ENCODE results near the gene PLAC9.
"Not testable (repeated sequence)": the region's sequence is repeated elsewhere in the genome, so short reads cannot be mapped to it uniquely, and the experiment has no call there.

PLAC9 gene

DNA sequence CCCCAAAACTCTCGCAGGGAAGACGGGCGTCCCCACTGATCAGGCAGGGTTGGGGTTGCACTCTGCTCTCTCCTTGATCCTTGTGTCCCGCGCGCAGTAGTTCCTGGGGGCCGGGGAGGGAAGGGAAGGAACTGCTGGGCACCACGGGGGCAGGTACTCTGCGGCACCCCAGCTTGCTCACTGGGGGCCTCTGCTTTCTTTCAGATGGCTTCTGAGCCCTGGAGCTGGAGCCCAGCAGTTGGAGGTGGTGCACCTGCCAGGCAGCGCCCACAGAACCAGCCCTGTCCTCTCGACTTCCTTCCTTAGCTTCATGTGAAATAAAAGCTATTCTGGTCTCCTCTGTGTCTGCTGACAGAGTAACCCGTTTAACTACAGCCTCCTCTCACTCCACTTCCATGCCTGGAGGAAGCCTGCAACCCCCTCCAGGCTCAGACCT lies 12.2 kb downstream of the PLAC9 start:
- H4K91ac ChIP-seq (ENCODE audit: low read depth, low read length, poor library complexity), result no peak overlapping the region
- H3K27me3 ChIP-seq (ENCODE audit: control insufficient read depth in 3 of 3, insufficient read depth in 3 of 3, low read depth in 1 of 3, low read length in 3 of 3), result no peaks in the 10 kb centered on the region
- no peaks in the 10 kb centered on the region for H3K36me3 ChIP-seq (replicated peaks in 1 of 2; ENCODE audit: control insufficient read depth in 2 of 2, insufficient read depth in 2 of 2, low read length in 2 of 2)
- H4K8ac ChIP-seq (ENCODE audit: low read depth, low read length), result no peak overlapping the region
- no peak overlapping the region for H3K27ac ChIP-seq (replicated peaks; ENCODE audit: low read length)
- DNase-seq (ENCODE audit: low spot score), result no peak
- no peak overlapping the region for H3K4ac ChIP-seq (ENCODE audit: low read length)
- no peaks in the 10 kb centered on the region for H3K9me3 ChIP-seq (replicated peaks in 1 of 2; ENCODE audit: control insufficient read depth in 2 of 2, insufficient read depth in 1 of 2, low read depth in 1 of 2, low read length in 2 of 2)
- no peaks in the 10 kb centered on the region for H3K79me1 ChIP-seq (ENCODE audit: low read depth, low read length)
- no peak overlapping the region for H3K23ac ChIP-seq (ENCODE audit: low read depth, low read length, poor library complexity)
- peak overlapping the region; percentile 93 for H2BK15ac ChIP-seq (ENCODE audit: low read length)
- H3K14ac ChIP-seq (ENCODE audit: low read length), result peak overlapping the region; percentile 84
- no peak overlapping the region for H2BK12ac ChIP-seq (ENCODE audit: low read length)
- no peak overlapping the region for H2BK120ac ChIP-seq (ENCODE audit: low read depth, low read length)
- no peak overlapping the region for H3K9ac ChIP-seq (ENCODE audit: low read depth, low read length, poor library complexity)
- no peak overlapping the region for H3K4me2 ChIP-seq (ENCODE audit: insufficient read depth, low read length, poor library complexity, severe bottlenecking)
- peak overlapping the region; percentile 84 for H2AK5ac ChIP-seq (ENCODE audit: low read depth, low read length)
- H3K4me3 ChIP-seq (ENCODE audit: low read length in 2 of 2), result no peak overlapping the region
- no peak overlapping the region for H2AFZ ChIP-seq (ENCODE audit: low read length)
- no CpG with 5 or more reads among the region's 12 CpGs for WGBS, 2 donors (ENCODE audit: extremely low coverage in 2 of 2, insufficient read length in 2 of 2, insufficient replicate concordance in 1 of 2)
- H3K4me1 ChIP-seq (ENCODE audit: control insufficient read depth in 2 of 2, insufficient read depth in 1 of 2, low read depth in 1 of 2, low read length in 2 of 2), result peaks cover 0 to 7% of the 10 kb centered on the region in 2 donors
- H3K18ac ChIP-seq (ENCODE audit: low read length), result peak overlapping the region; percentile 44
- H2BK5ac ChIP-seq (ENCODE audit: low read length), result no peak overlapping the region

DNA sequence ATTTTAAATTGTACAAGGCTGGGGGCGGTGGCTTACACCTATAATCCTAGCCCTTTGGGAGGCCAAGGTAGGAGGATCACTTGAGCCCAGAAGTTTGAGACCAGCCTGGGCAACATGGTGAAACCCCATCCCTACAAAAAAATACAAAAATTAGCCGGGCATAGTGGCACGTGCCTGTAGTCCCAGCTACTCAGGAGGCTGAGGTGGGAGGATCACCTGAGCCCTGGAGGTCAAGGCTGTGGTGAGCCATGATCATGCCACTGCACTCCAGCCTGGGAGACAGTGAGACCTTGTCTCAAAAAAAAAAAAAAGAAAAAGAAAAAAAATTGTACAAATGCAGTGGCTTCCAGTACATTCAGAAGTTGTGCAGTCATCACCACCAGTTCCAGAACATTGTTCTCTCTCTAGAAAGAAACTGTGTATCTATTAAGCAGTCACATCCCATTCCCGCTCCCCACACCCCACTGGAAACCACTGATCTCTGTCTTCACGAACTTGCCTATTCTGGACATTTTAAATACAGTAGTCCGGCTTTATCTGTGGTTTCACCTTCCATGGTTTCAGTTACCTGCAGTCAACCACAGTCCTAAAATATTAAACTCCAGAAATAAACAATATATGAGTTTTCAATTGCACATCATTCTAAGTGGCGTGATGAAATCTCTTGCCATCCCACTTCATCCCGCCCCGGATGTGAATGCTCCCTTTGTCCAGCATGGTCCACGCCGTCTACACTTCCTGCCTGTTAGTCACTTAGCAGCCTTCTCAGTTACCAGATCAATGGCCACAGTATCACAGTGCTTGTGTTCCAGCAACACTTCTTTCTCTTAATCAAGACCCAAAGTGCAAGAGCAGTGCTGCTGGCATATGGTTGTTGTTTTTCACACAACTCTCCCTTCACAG lies 13.1 kb downstream of the PLAC9 start:
- H3K27me3 ChIP-seq (ENCODE audit: control insufficient read depth in 3 of 3, insufficient read depth in 3 of 3, low read depth in 1 of 3, low read length in 3 of 3); H3K4me3 ChIP-seq (ENCODE audit: low read length in 2 of 2); H3K79me1 ChIP-seq (ENCODE audit: low read depth, low read length); H3K23ac ChIP-seq (ENCODE audit: low read depth, low read length, poor library complexity); DNase-seq (ENCODE audit: low spot score); H3K14ac ChIP-seq (ENCODE audit: low read length); H2BK15ac ChIP-seq (ENCODE audit: low read length); H3K4ac ChIP-seq (ENCODE audit: low read length); H2AK5ac ChIP-seq (ENCODE audit: low read depth, low read length); H2BK5ac ChIP-seq (ENCODE audit: low read length); H2AFZ ChIP-seq (ENCODE audit: low read length); H2BK120ac ChIP-seq (ENCODE audit: low read depth, low read length); H3K9me3 ChIP-seq (replicated peaks in 1 of 2; ENCODE audit: control insufficient read depth in 2 of 2, insufficient read depth in 1 of 2, low read depth in 1 of 2, low read length in 2 of 2); H3K4me1 ChIP-seq (ENCODE audit: control insufficient read depth in 2 of 2, insufficient read depth in 1 of 2, low read depth in 1 of 2, low read length in 2 of 2); H3K4me2 ChIP-seq (ENCODE audit: insufficient read depth, low read length, poor library complexity, severe bottlenecking); H4K91ac ChIP-seq (ENCODE audit: low read depth, low read length, poor library complexity); H3K18ac ChIP-seq (ENCODE audit: low read length); H3K36me3 ChIP-seq (replicated peaks in 1 of 2; ENCODE audit: control insufficient read depth in 2 of 2, insufficient read depth in 2 of 2, low read length in 2 of 2); H4K8ac ChIP-seq (ENCODE audit: low read depth, low read length); H3K9ac ChIP-seq (ENCODE audit: low read depth, low read length, poor library complexity); H3K27ac ChIP-seq (replicated peaks; ENCODE audit: low read length); H2BK12ac ChIP-seq (ENCODE audit: low read length): not testable (repeated sequence)
- no CpG with 5 or more reads among the region's 11 CpGs for WGBS, 2 donors (ENCODE audit: extremely low coverage in 2 of 2, insufficient read length in 2 of 2, insufficient replicate concordance in 1 of 2)

DNA sequence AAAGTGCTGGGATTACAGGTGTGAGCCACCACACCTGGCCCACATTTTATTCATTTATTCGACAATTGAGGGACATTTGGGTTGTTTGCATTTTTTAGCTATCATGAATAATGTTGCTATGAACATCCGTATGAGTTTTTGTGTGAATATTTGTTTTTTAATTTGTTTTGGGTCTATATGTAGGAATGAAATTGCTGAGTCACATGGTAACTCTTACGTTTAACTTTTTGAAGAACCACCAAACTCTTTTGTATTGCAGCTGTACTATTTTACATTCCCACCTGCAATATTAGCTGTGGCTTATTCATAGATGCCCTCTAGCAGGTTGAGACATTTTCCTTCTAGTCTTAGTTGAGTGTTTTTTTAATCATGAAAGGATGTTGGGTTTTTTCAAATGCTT lies 14.4 kb downstream of the PLAC9 start:
- no peak overlapping the region for H2BK5ac ChIP-seq (ENCODE audit: low read length)
- no peak overlapping the region for H2BK12ac ChIP-seq (ENCODE audit: low read length)
- no peak overlapping the region for H2AFZ ChIP-seq (ENCODE audit: low read length)
- H3K9ac ChIP-seq (ENCODE audit: low read depth, low read length, poor library complexity), result no peak overlapping the region
- H3K79me1 ChIP-seq (ENCODE audit: low read depth, low read length), result no peaks in the 10 kb centered on the region
- no peaks in the 10 kb centered on the region for H3K27me3 ChIP-seq (ENCODE audit: control insufficient read depth in 3 of 3, insufficient read depth in 3 of 3, low read depth in 1 of 3, low read length in 3 of 3)
- H2BK120ac ChIP-seq (ENCODE audit: low read depth, low read length), result no peak overlapping the region
- H3K36me3 ChIP-seq (replicated peaks in 1 of 2; ENCODE audit: control insufficient read depth in 2 of 2, insufficient read depth in 2 of 2, low read length in 2 of 2), result no peaks in the 10 kb centered on the region
- no CpG with 5 or more reads among the region's 3 CpGs for WGBS, 2 donors (ENCODE audit: extremely low coverage in 2 of 2, insufficient read length in 2 of 2, insufficient replicate concordance in 1 of 2)
- H3K18ac ChIP-seq (ENCODE audit: low read length), result no peak overlapping the region
- H2BK15ac ChIP-seq (ENCODE audit: low read length), result no peak overlapping the region
- no peak overlapping the region for H2AK5ac ChIP-seq (ENCODE audit: low read depth, low read length)
- H4K8ac ChIP-seq (ENCODE audit: low read depth, low read length), result no peak overlapping the region
- no peak overlapping the region for H3K14ac ChIP-seq (ENCODE audit: low read length)
- H3K23ac ChIP-seq (ENCODE audit: low read depth, low read length, poor library complexity), result no peak overlapping the region
- no peak overlapping the region for H3K27ac ChIP-seq (replicated peaks; ENCODE audit: low read length)
- H3K4me3 ChIP-seq (ENCODE audit: low read length in 2 of 2), result no peak overlapping the region
- H3K4me2 ChIP-seq (ENCODE audit: insufficient read depth, low read length, poor library complexity, severe bottlenecking), result no peak overlapping the region
- H3K4ac ChIP-seq (ENCODE audit: low read length), result no peak overlapping the region
- no peaks in the 10 kb centered on the region for H3K9me3 ChIP-seq (replicated peaks in 1 of 2; ENCODE audit: control insufficient read depth in 2 of 2, insufficient read depth in 1 of 2, low read depth in 1 of 2, low read length in 2 of 2)
- no peak overlapping the region for H4K91ac ChIP-seq (ENCODE audit: low read depth, low read length, poor library complexity)
- peaks cover 0 to 2% of the 10 kb centered on the region in 2 donors for H3K4me1 ChIP-seq (ENCODE audit: control insufficient read depth in 2 of 2, insufficient read depth in 1 of 2, low read depth in 1 of 2, low read length in 2 of 2)
- no peak for DNase-seq (ENCODE audit: low spot score)

DNA sequence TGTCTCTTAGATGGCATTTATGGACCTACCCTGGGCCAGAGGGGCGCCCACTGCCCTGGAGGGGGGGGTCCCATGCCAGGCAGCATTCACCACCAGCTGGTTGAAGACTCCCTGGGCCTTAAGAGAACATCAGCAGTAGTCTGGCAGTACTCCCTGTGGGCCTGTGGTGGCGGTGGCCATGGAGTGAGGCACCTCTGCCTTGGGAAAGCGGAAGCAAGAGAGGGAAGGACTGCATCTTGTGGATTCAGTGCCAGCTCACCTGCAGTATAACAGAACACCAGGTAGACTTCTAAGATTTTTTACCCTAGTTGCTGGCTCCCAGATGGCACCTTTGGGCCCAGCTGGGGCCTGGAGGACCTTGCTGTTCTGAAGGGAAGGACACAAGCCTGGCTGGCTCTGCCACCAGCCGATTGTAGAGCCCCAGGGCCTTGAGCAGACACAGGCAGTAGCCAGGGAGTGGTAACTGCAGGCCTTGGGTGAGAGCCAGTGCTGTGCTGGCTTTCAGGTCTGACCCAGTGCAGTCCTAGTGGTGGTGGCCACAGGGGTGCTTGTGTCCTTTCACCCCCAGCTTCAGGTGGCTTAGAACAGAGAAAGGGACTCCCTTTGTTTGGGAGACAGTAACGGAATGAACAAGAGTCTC lies 15.8 kb downstream of the PLAC9 start:
- no peak overlapping the region for H3K18ac ChIP-seq (ENCODE audit: low read length)
- H3K36me3 ChIP-seq (replicated peaks in 1 of 2; ENCODE audit: control insufficient read depth in 2 of 2, insufficient read depth in 2 of 2, low read length in 2 of 2), result no peaks in the 10 kb centered on the region
- H3K79me1 ChIP-seq (ENCODE audit: low read depth, low read length), result no peaks in the 10 kb centered on the region
- WGBS, 2 donors (ENCODE audit: extremely low coverage in 2 of 2, insufficient read length in 2 of 2, insufficient replicate concordance in 1 of 2), result no CpG with 5 or more reads among the region's 5 CpGs
- DNase-seq (ENCODE audit: low spot score), result no peak
- H2BK15ac ChIP-seq (ENCODE audit: low read length), result no peak overlapping the region
- H4K91ac ChIP-seq (ENCODE audit: low read depth, low read length, poor library complexity), result no peak overlapping the region
- H3K27me3 ChIP-seq (ENCODE audit: control insufficient read depth in 3 of 3, insufficient read depth in 3 of 3, low read depth in 1 of 3, low read length in 3 of 3), result no peaks in the 10 kb centered on the region
- no peak overlapping the region for H3K4ac ChIP-seq (ENCODE audit: low read length)
- H2AK5ac ChIP-seq (ENCODE audit: low read depth, low read length), result no peak overlapping the region
- H4K8ac ChIP-seq (ENCODE audit: low read depth, low read length), result no peak overlapping the region
- H2AFZ ChIP-seq (ENCODE audit: low read length), result no peak overlapping the region
- no peak overlapping the region for H3K14ac ChIP-seq (ENCODE audit: low read length)
- no peak overlapping the region for H3K4me2 ChIP-seq (ENCODE audit: insufficient read depth, low read length, poor library complexity, severe bottlenecking)
- no peak overlapping the region for H3K27ac ChIP-seq (replicated peaks; ENCODE audit: low read length)
- H2BK5ac ChIP-seq (ENCODE audit: low read length), result no peak overlapping the region
- H2BK120ac ChIP-seq (ENCODE audit: low read depth, low read length), result no peak overlapping the region
- no peak overlapping the region for H3K23ac ChIP-seq (ENCODE audit: low read depth, low read length, poor library complexity)
- no peak overlapping the region for H2BK12ac ChIP-seq (ENCODE audit: low read length)
- no peaks in the 10 kb centered on the region for H3K4me1 ChIP-seq (ENCODE audit: control insufficient read depth in 2 of 2, insufficient read depth in 1 of 2, low read depth in 1 of 2, low read length in 2 of 2)
- H3K9me3 ChIP-seq (replicated peaks in 1 of 2; ENCODE audit: control insufficient read depth in 2 of 2, insufficient read depth in 1 of 2, low read depth in 1 of 2, low read length in 2 of 2), result no peaks in the 10 kb centered on the region
- H3K9ac ChIP-seq (ENCODE audit: low read depth, low read length, poor library complexity), result no peak overlapping the region
- no peak overlapping the region for H3K4me3 ChIP-seq (ENCODE audit: low read length in 2 of 2)

Measured in neuronal stem cell (in vitro differentiated cells).